D721Med (cell line): ENCODE measurements around the gene IMPDH1.

Experiments used
- DNase-seq: peaks from one replicate; pipeline ENCODE4 v3.0.0; 2011; ENCODE audit warnings: low spot score; ENCODE audit not compliant: insufficient read length
- FAIRE-seq: peaks from 2 replicates; lab custom pipeline; 2011; peaks lifted over from hg19 to GRCh38; lab: Jason Lieb, UNC
- TF ChIP-seq, protein P1 (sequence below): IDR thresholded peaks from 2 replicates; pipeline ENCODE4 v1.5.1; 2012; ENCODE audit warnings: mild to moderate bottlenecking, control low read depth; ENCODE audit not compliant: insufficient read depth; ENCODE audit errors: missing control alignments

IMPDH1 gene

DNA sequence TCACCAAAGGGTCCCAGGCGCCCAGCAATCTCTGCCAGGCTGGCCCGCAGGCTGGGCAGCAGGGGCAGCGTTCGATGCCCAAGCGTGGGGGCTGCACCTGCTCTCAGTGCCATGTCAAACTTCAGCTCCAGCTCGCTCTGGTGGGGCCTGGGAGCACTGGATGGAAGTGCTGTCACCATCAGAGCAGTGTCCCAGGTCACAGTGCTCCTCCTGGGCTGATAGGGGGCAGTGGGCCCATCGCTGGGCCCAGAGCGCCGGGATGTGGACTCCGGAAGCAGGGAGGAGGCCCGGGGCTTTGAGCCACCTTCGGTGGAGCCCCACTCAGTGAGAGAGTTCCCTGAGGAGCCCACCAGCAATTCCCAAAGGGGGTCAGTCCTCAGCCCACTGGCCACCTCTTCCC, 50.4 kb downstream of the IMPDH1 start:
- no peak for DNase-seq
- TF ChIP-seq, protein P1, sequence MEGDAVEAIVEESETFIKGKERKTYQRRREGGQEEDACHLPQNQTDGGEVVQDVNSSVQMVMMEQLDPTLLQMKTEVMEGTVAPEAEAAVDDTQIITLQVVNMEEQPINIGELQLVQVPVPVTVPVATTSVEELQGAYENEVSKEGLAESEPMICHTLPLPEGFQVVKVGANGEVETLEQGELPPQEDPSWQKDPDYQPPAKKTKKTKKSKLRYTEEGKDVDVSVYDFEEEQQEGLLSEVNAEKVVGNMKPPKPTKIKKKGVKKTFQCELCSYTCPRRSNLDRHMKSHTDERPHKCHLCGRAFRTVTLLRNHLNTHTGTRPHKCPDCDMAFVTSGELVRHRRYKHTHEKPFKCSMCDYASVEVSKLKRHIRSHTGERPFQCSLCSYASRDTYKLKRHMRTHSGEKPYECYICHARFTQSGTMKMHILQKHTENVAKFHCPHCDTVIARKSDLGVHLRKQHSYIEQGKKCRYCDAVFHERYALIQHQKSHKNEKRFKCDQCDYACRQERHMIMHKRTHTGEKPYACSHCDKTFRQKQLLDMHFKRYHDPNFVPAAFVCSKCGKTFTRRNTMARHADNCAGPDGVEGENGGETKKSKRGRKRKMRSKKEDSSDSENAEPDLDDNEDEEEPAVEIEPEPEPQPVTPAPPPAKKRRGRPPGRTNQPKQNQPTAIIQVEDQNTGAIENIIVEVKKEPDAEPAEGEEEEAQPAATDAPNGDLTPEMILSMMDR = no peak
- FAIRE-seq = no peak

DNA sequence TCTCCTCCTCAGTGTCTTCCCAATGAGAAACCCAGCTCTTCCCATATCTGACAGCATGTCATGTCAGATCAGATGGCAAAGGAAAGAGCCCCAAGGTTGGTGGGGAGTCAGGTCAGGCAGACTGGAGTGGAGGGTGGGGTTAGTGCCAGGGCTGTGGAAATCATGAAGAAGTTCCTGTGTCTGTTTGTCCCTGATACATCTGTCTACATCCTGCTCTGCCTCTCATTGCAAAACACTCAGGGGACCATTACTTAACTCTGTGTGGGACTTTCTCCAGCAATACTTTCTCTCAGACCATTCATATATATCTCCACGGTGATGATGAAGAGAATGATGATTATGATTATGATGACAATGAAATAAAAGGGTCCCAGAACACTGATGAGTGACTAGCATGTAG, 51.5 kb downstream of the IMPDH1 start:
- no peak for FAIRE-seq
- TF ChIP-seq, protein P1 = no peak
- no peak for DNase-seq

DNA sequence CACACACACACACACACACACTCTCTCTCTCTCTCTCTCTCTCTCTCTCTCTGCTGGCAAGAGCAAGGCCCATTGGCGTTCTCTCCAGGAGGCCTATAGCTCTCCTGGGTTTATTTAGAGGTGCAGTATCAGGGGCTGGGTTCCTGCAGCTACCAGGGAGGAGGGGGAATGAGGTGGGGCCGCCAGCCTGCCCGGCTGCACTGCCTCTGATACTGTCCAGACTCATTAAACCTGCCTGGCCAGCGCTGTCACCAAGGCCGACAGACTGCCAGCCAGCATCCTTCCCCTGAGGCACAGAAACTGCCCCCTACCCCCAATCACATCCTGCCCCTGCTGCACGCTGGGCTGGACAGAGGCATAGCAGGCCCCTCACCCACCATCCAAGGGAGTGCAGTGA, 52.6 kb downstream of the IMPDH1 start:
- TF ChIP-seq, protein P1 = no peak
- no peak for DNase-seq
- no peak for FAIRE-seq

DNA sequence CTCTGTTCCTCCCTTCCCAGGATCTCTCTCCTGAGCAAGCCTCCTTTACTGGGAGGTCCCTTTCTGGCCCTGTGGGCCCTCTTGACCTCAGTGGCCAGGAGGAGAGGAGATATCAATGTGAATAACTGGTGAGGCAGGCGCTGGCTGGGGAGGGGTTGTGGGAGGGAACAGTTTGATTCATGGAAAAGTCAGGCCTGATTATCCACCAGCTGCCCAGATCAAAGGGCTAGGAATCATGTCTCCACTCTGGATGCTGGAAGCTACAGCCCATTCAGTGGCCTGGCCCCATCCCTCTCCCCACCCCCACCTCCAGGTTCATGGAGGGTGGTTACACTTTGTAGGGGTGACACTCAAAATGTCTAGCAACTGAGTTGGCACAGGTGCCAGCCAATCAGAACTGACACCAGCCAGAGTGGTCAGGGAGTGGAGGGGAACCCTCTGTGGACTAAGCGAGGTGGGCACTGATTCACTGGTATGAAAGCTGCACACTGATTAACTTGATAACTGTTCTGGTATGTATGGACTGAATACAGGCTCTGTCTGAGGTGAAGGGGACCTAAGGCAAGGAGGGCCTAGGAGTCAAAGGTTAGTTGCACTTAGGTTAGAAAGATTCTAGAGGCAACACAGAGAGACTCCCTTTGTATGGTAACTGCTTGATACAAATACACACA, 53.1 kb downstream of the IMPDH1 start:
- no peak for FAIRE-seq
- TF ChIP-seq, protein P1 = no peak
- no peak for DNase-seq

DNA sequence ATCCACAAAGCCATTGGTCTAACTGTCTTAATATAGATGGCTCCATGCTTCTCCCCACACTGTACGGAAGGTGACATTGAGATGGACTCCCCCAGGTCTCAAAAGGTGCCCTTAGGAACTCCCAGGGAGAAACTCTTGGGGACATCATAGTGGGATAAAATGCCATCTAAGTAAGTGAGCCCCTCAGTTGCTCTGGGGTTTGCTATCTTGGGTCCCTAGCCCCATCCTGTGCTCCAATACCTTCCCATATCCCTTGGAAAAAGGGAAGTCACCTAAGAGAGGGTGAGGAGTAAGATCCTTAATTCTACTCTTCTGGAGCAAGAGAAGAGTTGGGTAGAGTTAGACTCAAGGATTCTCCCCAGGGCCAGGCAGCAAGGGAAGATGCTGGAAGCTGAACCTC, 56.2 kb downstream of the IMPDH1 start:
- DNase-seq = no peak
- TF ChIP-seq, protein P1 = no peak
- FAIRE-seq = no peak

DNA sequence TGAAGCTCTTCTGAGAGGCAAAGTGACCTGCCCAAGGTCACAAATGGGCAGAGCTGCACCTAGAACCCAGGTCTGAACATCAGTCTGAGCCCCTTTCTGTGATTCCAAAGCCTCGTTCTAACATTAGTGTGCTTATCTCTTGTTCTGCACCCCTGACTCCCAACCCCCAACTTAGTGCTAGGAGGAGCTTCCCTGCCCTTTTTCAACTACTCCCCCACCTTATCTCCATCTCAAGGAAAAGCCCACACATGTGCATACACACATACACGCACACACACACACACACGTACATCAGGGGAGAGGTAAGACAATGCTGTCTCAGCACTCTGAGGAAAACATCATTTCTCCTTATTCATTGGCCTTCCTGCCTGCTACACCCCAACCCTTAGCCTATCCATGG, 56.6 kb downstream of the IMPDH1 start:
- TF ChIP-seq, protein P1 = no peak
- DNase-seq (no peak), FAIRE-seq (no peak)

DNA sequence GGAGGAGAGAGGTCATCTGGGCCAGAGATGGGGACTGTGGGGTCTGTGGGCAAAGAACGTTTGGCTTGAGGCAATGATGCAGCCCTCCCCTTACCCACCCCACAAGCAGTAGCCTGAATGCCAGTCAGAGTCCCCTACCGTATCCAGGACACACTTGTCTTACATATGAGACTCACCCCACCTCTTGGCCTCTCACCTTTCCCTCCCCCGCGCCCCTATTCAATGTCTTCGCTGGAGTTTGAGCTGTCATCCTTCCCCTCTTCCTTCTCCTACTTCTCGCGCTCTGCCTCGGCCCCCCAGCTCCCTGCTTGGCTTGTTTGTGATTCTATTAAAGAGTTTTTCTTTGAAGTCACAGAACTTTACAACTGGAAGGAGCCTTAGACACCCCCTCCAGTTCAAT, 57.1 kb downstream of the IMPDH1 start:
- TF ChIP-seq, protein P1 = no peak
- DNase-seq (no peak), FAIRE-seq (no peak)
